Peyer's patch (tissue), 4 donors: ENCODE measurements around the gene ICA1. TPM values are rescaled to one million over a fixed set of nuclear protein-coding genes. Genes with fewer than 3 reads are reported as not detected.

Experiments used
- DNase-seq, 3 donors: peaks; one replicate each; pipeline ENCODE4 v3.0.0-alpha.2; 2017 to 2019
- H3K27ac ChIP-seq, 4 donors: fragments of 200-600 bp; sonication (generic); one replicate each; pipeline ENCODE4 v1.5.1; 2016 to 2019
- H3K27me3 ChIP-seq, 2 donors: fragments of 200-600 bp; sonication (generic); one replicate each; pipeline ENCODE4 v1.5.1; 2019
- H3K36me3 ChIP-seq, 3 donors: fragments of 200-600 bp; sonication (generic); one replicate each; pipeline ENCODE4 v1.5.1; 2016 to 2019
- H3K4me1 ChIP-seq, 4 donors: fragments of 200-600 bp; sonication (generic); one replicate each; pipeline ENCODE4 v1.5.1; 2016 to 2019
- H3K4me3 ChIP-seq, 4 donors: fragments of 200-600 bp; sonication (generic); 1 replicate in 3 of 4; 2 replicates in 1 of 4; pipeline ENCODE4 v1.5.1; 2016 to 2019; ENCODE audit warnings: mild to moderate bottlenecking in 1 of 4
- H3K9me3 ChIP-seq, 4 donors: fragments of 200-600 bp; sonication (generic); one replicate each; pipeline ENCODE4 v1.5.1; 2016 to 2019; ENCODE audit warnings: mild to moderate bottlenecking in 1 of 4
- CTCF ChIP-seq, 6 experiments: fragments of 450-650 bp in 4 of 6; fragments of 200-600 bp in 2 of 6; sonication (generic) in 1 of 6; IDR thresholded peaks; one replicate each; pipeline ENCODE4 v1.5.1; 2017 to 2019; ENCODE audit warnings: antibody characterized with exemption in 6 of 6, mild to moderate bottlenecking in 3 of 6, moderate library complexity in 1 of 6
- POLR2A ChIP-seq, 2 donors: fragments of 450-650 bp; IDR thresholded peaks; one replicate each; pipeline ENCODE4 v1.5.1; 2017; ENCODE audit warnings: antibody characterized with exemption in 2 of 2, mild to moderate bottlenecking in 2 of 2, moderate library complexity in 2 of 2
- total RNA-seq, 4 donors: library from RNA; depleted of rRNA; stranded (reverse); fragments of >200 nt; gene quantifications; one replicate each; pipeline ENCODE4 v1.1.0, GENCODE V29; 2016

ICA1 gene
- total RNA-seq, 4 donors from 2014 or later, result 37.0 to 79.9 (median 52.4) TPM

DNA sequence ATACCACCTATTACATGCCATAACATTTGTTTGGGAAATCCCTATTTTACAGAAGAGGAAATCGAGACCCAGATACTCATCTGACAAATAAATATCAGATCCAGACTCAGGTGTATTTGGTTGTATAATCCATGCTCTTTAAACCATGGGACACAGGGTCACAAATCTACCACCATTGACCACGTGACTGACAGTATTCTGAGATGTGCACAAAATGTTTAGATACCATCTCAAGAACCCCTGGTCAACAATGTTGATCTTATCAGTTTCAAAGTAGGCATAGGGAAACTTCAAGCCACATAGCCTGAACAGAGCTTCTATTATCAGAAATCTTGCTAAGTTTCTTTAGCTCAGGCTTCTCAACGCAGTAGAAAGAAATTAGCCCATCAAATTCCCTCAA lies 93.6 kb downstream of the ICA1 start:
- no peak for DNase-seq
- H3K36me3 ChIP-seq, result no peaks in the 10 kb centered on the region
- H3K9me3 ChIP-seq, result no peaks in the 10 kb centered on the region
- no peaks in the 10 kb centered on the region for H3K27me3 ChIP-seq
- no peak overlapping the region for H3K4me3 ChIP-seq
- TF ChIP-seq CTCF (IDR thresholded peaks at IDR 0.05), result no peak
- TF ChIP-seq POLR2A (IDR thresholded peaks at IDR 0.05), result no peak
- H3K27ac ChIP-seq, result no peak overlapping the region
- H3K4me1 ChIP-seq, result no peaks in the 10 kb centered on the region

DNA sequence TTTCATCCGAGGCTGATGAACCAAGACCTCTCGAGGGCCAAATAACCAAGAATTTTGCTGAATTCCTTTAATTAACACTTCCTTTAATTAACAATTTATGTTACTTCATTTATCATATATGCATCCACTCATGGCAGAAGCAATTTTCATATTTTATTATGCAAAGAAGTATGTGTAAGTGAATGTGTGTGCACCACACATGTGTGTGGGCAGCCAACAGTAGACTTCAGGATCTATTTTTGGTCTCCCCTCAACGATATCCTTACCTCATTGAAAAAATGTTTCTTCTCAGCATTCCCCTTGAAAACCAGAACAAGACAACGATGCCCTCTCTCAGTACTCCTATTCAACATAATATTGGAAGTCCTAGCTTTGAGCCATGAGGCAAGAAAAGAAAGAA lies 96.8 kb downstream of the ICA1 start:
- no peak overlapping the region for H3K4me3 ChIP-seq
- H3K36me3 ChIP-seq, result no peaks in the 10 kb centered on the region
- no peaks in the 10 kb centered on the region for H3K27me3 ChIP-seq
- no peak for DNase-seq
- TF ChIP-seq CTCF (IDR thresholded peaks at IDR 0.05), result no peak
- TF ChIP-seq POLR2A (IDR thresholded peaks at IDR 0.05), result no peak
- no peaks in the 10 kb centered on the region for H3K9me3 ChIP-seq
- no peak overlapping the region for H3K27ac ChIP-seq
- H3K4me1 ChIP-seq, result no peaks in the 10 kb centered on the region

GRCh38 chr7:8162181-8162580 lies 99.8 kb downstream of the ICA1 start:
- DNase-seq, result no peak
- no peaks in the 10 kb centered on the region for H3K9me3 ChIP-seq
- no peaks in the 10 kb centered on the region for H3K4me1 ChIP-seq
- H3K36me3 ChIP-seq, result peaks cover 0 to 4% (median 0%) of the 10 kb centered on the region in 3 donors
- no peaks in the 10 kb centered on the region for H3K27me3 ChIP-seq
- no peak for TF ChIP-seq POLR2A (IDR thresholded peaks at IDR 0.05)
- TF ChIP-seq CTCF (IDR thresholded peaks at IDR 0.05), result no peak
- no peak overlapping the region for H3K27ac ChIP-seq
- H3K4me3 ChIP-seq, result no peak overlapping the region

- Histone ChIP-seq H3K4me3 (no peak overlapping the region), H3K27ac (no peak overlapping the region), H3K36me3 (peaks cover 0 to 4% (median 0%) of the 10 kb centered on the region in 3 donors), H3K4me1 (no peaks in the 10 kb centered on the region), H3K9me3 (no peaks in the 10 kb centered on the region), H3K27me3 (no peaks in the 10 kb centered on the region)
- no peak for TF ChIP-seq CTCF (IDR thresholded peaks at IDR 0.05)
- TF ChIP-seq POLR2A (IDR thresholded peaks at IDR 0.05), result no peak
- DNase-seq, result no peak
These were observed 100.6 kb downstream of the ICA1 start for GRCh38 chr7:8161364-8161828.

DNA sequence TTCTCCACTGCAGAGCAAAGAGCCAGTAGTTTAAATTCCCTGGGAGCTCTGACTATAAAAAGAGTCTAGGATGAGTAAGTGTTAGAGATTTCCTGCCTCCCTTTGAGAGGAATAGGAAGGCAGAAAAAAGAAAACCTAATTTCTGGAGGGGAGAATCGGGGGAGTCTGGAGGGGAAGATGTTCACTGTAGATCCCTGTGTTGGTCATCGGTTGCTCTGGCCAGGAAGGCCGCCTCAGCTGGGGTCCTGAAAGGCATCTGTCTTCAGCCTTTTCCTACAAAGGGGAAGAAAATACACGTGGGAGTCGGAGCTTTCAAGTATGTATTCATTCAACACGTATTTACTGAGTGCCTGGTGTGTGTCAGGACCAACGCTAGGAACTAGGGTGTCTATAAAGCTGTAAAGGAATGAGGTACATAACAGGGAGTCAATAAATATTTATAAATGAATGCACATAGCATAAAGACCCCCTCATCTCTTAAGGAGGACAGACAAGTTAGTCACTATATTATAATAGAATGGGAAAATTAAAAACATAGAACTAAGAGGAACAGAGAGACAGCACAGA lies 101.1 kb downstream of the ICA1 start:
- no peak overlapping the region for H3K4me3 ChIP-seq
- H3K36me3 ChIP-seq, result peaks cover 0 to 4% (median 0%) of the 10 kb centered on the region in 3 donors
- H3K27ac ChIP-seq, result no peak overlapping the region
- H3K4me1 ChIP-seq, result no peaks in the 10 kb centered on the region
- H3K27me3 ChIP-seq, result no peaks in the 10 kb centered on the region
- DNase-seq, result no peak
- H3K9me3 ChIP-seq, result no peaks in the 10 kb centered on the region
- TF ChIP-seq CTCF (IDR thresholded peaks at IDR 0.05) (no peak), POLR2A (IDR thresholded peaks at IDR 0.05) (no peak)

DNA sequence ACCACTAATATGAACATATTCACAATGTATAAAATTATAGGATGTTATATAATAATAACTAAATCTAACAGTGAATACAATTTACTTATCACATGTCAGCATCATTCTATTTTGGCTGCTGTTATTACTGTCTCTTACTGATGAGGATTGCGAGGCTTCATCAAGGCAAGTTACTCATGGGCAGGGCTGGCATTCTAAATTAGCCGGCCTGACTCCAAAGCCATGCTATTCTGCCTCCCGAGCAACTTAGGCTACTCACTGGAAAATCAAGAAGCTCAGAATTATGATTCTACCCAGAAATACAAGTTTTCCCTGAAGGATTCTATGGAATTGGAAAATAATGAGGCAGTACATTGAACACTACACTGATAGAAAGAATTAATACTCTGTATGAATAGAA lies 101.7 kb downstream of the ICA1 start:
- Histone ChIP-seq H3K4me1 (no peaks in the 10 kb centered on the region), H3K4me3 (no peak overlapping the region), H3K27me3 (no peaks in the 10 kb centered on the region), H3K9me3 (no peaks in the 10 kb centered on the region), H3K36me3 (peaks cover 0 to 4% (median 0%) of the 10 kb centered on the region in 3 donors), H3K27ac (no peak overlapping the region)
- TF ChIP-seq CTCF (IDR thresholded peaks at IDR 0.05), result no peak
- no peak for TF ChIP-seq POLR2A (IDR thresholded peaks at IDR 0.05)
- DNase-seq, result no peak
